Kidney epithelial cell (primary cell): ENCODE results near the gene SLC35F1. TPM values are rescaled to one million over a fixed set of nuclear protein-coding genes. Genes with fewer than 3 reads are reported as not detected.

Experiments used
- DNase-seq: peaks from one replicate; pipeline ENCODE4 v3.0.0-alpha.2; 2010; ENCODE audit warnings: low read depth
- H3K27me3 ChIP-seq: 2 replicates; pipeline ENCODE4 v1.6.0; 2011; ENCODE audit warnings: low read length; ENCODE audit not compliant: control insufficient read depth, insufficient read depth
- H3K36me3 ChIP-seq: 2 replicates; pipeline ENCODE4 v1.5.1; 2011; ENCODE audit warnings: low read length; ENCODE audit not compliant: control insufficient read depth, insufficient read depth
- H3K4me3 ChIP-seq: 2 replicates; pipeline ENCODE4 v1.5.1; 2011; ENCODE audit warnings: low read depth, mild to moderate bottlenecking, control low read depth, low read length
- CTCF ChIP-seq: IDR thresholded peaks from 2 replicates; pipeline ENCODE4 v1.5.1; 2011; ENCODE audit warnings: mild to moderate bottlenecking, moderate library complexity, low read length, control low read depth, inconsistent platforms; ENCODE audit not compliant: insufficient read depth, poor library complexity, severe bottlenecking
- total RNA-seq: library from RNA; depleted of rRNA; stranded (reverse); fragments of >200 nt; gene quantifications from 2 replicates; pipeline ENCODE4 v1.2.3, GENCODE V29; 2015

SLC35F1 gene
- total RNA-seq, 1 donor from 2014 or later: 0.38 TPM

- no peak overlapping the region for H3K4me3 ChIP-seq
- DNase-seq: no peak
- no peaks in the 10 kb centered on the region for H3K36me3 ChIP-seq
- no peak for TF ChIP-seq CTCF
- no peaks in the 10 kb centered on the region for H3K27me3 ChIP-seq
Measured at GRCh38 chr6:118313762-118314161, 406.7 kb downstream of the SLC35F1 start.

- TF ChIP-seq CTCF: no peak
- Histone ChIP-seq H3K4me3 (no peak overlapping the region), H3K27me3 (no peaks in the 10 kb centered on the region), H3K36me3 (no peaks in the 10 kb centered on the region)
- DNase-seq: no peak
Measured at GRCh38 chr6:118316796-118317384, 409.8 kb downstream of the SLC35F1 start.

GRCh38 chr6:118317581-118318563, 410.8 kb downstream of the SLC35F1 start:
- H3K27me3 ChIP-seq: no peaks in the 10 kb centered on the region
- TF ChIP-seq CTCF: no peak
- no peaks in the 10 kb centered on the region for H3K36me3 ChIP-seq
- no peak for DNase-seq
- no peak overlapping the region for H3K4me3 ChIP-seq

- no peaks in the 10 kb centered on the region for H3K27me3 ChIP-seq
- no peak for TF ChIP-seq CTCF
- no peak overlapping the region for H3K4me3 ChIP-seq
- H3K36me3 ChIP-seq: no peaks in the 10 kb centered on the region
- no peak for DNase-seq
Measured at GRCh38 chr6:118318648-118319047, 411.6 kb downstream of the SLC35F1 start.

GRCh38 chr6:118319416-118319815, 412.4 kb downstream of the SLC35F1 start:
- H3K4me3 ChIP-seq: no peak overlapping the region
- H3K36me3 ChIP-seq: no peaks in the 10 kb centered on the region
- TF ChIP-seq CTCF: no peak
- DNase-seq: no peak
- H3K27me3 ChIP-seq: no peaks in the 10 kb centered on the region
